A673 (cell line): Measurements from ENCODE around the gene TPGS2.

Source experiments
- EZH2 ChIP-seq: fragments of 200-600 bp; sonication (generic); IDR thresholded peaks from 2 replicates; pipeline ENCODE4 v1.6.1; 2017; ENCODE audit warnings: borderline replicate concordance, low read depth, mild to moderate bottlenecking, mixed read lengths, antibody characterized with exemption, low read length; ENCODE audit not compliant: poor library complexity, severe bottlenecking
- TF ChIP-seq, protein P1 (sequence below): fragments of 300-800, 200-600 bp; sonication (generic); conservative IDR thresholded peaks from 2 replicates; pipeline ENCODE4 v1.5.1; 2017; ENCODE audit warnings: low read depth, mild to moderate bottlenecking, antibody characterized with exemption, low read length, moderate library complexity, mixed read lengths

DNA sequence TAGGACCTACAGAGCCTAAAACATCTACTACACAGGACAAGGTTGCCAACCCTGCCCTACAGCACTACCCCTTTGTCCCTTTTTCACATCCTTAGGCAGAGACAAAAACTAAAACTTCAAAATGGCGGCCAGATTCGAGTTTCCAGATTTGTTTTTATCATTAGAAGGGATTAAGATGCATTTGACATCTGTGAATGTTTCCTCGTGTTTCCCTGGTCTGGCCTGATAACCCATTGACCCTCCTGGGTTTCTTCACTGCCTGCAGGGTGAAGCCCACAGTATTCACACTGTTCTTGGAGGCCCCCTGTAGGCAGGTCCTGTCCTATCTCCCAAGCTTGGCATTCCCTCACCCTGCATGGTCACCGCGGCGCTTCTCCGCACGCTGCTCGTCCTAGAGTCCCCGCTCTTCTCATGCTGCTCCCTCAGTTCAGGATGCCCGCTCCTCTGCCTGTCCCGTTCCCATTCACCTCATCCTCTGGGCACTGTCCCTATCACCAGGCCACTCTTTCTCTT lies 67.6 kb downstream of the TPGS2 start:
- TF ChIP-seq, protein P1, sequence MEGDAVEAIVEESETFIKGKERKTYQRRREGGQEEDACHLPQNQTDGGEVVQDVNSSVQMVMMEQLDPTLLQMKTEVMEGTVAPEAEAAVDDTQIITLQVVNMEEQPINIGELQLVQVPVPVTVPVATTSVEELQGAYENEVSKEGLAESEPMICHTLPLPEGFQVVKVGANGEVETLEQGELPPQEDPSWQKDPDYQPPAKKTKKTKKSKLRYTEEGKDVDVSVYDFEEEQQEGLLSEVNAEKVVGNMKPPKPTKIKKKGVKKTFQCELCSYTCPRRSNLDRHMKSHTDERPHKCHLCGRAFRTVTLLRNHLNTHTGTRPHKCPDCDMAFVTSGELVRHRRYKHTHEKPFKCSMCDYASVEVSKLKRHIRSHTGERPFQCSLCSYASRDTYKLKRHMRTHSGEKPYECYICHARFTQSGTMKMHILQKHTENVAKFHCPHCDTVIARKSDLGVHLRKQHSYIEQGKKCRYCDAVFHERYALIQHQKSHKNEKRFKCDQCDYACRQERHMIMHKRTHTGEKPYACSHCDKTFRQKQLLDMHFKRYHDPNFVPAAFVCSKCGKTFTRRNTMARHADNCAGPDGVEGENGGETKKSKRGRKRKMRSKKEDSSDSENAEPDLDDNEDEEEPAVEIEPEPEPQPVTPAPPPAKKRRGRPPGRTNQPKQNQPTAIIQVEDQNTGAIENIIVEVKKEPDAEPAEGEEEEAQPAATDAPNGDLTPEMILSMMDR, result 0 out of 2 replicates have a peak, but pooled peaks have one; percentile 18
- no peak for TF ChIP-seq EZH2
